Sciatic nerve (tissue), 2 donors: Measurements from ENCODE around the gene KCNN4. TPM values are rescaled to one million over a fixed set of nuclear protein-coding genes. Genes with fewer than 3 reads are reported as not detected.
"Not testable (repeated sequence)": the region's sequence is repeated elsewhere in the genome, so short reads cannot be mapped to it uniquely, and the experiment has no call there.

Experiments
- ATAC-seq: fragments of 200-7000 bp; cut with Tn5 transposase; one replicate; pipeline ENCODE4 v1.9.1; 2020; ENCODE audit warnings: mild to moderate bottlenecking, moderate library complexity
- DNase-seq: peaks from one replicate; pipeline ENCODE4 v3.0.0-alpha.2; 2020; ENCODE audit warnings: low spot score
- intact Hi-C: fragments of 100-400 bp; cut with DNase I; formaldehyde crosslinking; loops from one replicate; pipeline ENCODE4 v1.14.2; 2022
- total RNA-seq: library from RNA; stranded (reverse); fragmentation: NEBNext Ultra II Directional; extraction: Animal tissue kit (Norgen Biotek cat#: 25700); gene quantifications from one replicate; pipeline ENCODE4 v1.2.1, GENCODE V29; 2021
- donor health status: DM: no; HTN: no; CAD: no.
- donor health status: DM: no; HTN: no; CAD: no.

The KCNN4 gene
- total RNA-seq, result 3.0 TPM

DNA sequence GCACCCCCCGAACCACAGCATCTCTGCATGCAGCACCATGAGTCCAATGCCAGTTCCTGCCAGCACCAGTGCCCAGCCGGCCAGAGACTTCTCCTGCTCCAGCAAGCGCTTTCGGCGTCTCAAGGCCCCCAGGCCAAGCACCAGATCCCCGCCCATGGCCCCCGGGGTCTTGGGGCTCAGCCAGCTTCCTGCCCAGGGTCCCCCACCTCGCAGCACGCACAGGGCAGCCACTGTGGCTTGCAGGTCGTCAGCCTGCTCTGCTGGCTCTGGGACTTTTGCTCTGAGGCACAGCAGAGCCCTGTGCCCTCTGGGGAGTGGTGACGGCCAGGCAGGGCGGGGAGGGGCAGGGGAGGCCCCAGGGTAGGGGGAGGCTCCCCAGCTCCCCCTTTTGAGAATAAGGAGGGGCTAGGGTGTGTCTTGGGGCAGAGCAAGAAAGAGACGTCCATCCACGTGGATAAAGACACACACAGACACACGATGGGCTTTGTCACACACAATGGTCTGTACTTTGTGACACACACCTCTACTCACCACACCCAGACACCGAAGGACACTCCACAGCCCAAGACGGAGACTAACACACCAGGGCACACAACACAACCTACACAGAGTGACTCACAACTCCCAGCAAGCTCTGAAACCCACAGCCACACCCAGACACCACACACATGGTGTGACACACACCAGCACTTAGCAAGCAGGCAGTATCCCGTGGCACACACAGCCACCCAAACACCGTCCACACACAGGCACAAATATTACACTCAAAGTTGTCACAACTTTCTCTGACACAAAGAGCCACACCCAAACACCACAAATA lies at the start of gene KCNN4:
Gene KCNN4, minus strand, starts transcription at position 268 of the 820 bp plus-strand sequence. Its CDS starts 112 bp downstream, at position 156.
- no peak for DNase-seq
- intact Hi-C loops, result no loop called here
- ATAC-seq, result no peak

DNA sequence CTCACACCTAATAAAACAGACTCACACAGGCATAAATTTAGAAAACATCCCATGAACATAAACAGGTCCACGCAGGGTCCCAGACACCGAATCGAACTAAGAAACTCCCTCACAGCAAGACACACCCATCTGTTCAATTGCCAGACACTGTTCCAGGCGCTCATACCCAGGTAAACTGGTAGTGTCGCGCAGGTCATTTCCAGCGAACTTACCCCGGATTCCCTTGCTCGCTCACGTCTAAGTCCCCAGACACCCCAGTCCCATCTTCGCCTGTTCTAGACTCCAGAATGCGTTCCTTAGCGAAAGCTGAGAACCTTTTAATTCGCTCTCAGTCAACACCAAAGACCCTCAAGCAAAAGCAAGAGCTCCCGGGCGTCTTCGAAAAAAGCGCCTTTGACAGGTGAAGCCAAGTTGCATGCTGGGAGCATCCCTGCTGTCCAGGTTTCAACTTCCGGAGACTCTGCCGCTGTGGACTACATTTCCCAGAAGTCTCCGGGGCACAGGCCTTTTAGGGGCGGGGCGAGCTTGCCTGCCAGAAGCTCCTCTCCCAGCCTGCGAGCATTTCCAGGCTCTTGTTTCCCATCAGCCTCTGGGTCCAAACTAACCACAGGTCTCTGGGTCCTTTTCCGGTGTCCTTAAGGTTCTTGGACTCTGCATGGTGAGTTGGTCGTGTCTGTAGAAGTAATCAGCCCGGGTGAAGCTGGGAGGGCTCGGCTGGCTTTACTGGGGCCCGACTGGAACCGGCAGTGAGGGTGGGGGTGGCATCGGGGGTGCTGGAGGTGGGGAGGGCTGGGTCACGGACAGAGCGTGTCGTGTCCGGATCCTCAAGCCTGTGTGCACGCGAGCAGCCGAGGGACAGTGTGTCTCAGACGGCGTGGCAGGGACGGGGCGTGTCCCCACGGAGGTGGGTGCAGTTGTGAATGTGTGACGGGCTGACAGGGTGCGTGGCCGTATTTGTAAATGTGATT lies 46.3 kb upstream of the KCNN4 start, which contains the start of gene ZNF283:
Gene ZNF283, plus strand, starts transcription at position 535 of the 968 bp plus-strand sequence. CDS start 6,184 bp downstream, outside the sequence.
- peak; percentile 99 for ATAC-seq
- peak; percentile 92 for DNase-seq
- intact Hi-C loops, result no loop called here

DNA sequence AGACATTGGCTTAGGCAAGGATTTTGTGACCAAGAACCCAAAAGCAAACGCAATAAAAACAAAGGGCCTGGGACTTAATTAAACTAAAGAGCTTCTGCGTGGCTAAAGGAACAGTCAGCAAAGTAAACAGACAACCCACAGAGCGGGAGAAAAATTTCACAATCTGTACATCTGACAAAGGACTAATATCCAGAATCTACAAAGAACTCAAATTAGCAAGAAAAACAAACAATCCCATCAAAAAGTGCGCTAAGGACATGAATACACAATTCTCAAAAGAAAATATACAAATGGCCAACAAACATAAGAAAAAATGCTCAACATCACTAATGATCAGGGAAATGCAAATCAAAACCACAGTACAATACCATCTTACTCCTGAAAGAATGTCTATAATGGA lies 43.8 kb upstream of the KCNN4 start:
- DNase-seq, intact Hi-C loops, ATAC-seq: not testable (repeated sequence)

DNA sequence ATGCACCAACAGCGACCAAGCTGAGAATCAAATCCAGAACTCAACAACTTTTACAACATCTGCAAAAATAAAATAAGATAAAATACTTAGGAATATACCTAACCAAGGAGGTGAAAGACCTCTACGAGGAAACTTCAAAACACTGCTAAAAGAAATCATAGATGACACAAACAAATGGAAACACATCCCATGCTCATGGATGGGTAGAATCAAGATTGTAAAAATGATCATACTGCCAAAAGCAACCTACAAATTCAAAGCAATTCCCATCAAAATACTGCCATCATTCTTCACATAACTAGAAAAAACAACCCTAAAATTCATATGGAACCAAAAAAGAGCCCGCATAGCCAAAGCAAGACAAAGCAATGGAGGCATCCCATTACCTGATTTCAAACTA lies 43.1 kb upstream of the KCNN4 start:
- ATAC-seq, DNase-seq, intact Hi-C loops: not testable (repeated sequence)

DNA sequence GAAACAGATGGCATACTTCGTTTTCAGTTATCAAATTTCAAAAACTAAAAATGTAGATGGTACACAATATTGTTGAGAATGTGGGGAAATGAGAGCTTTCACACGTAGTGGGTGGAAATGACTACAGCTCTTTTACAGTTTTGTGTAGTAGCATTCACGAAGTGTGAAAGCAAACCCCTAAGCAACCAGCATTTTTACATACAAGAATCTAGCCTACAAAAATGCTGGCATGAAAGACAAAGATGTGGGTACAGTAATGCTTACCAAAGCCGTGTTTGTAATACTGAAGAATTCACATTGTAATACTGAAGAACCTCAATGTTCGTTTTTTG lies 40.1 kb upstream of the KCNN4 start:
- no peak for DNase-seq
- ATAC-seq, result no peak
- intact Hi-C loops, result no loop called here

DNA sequence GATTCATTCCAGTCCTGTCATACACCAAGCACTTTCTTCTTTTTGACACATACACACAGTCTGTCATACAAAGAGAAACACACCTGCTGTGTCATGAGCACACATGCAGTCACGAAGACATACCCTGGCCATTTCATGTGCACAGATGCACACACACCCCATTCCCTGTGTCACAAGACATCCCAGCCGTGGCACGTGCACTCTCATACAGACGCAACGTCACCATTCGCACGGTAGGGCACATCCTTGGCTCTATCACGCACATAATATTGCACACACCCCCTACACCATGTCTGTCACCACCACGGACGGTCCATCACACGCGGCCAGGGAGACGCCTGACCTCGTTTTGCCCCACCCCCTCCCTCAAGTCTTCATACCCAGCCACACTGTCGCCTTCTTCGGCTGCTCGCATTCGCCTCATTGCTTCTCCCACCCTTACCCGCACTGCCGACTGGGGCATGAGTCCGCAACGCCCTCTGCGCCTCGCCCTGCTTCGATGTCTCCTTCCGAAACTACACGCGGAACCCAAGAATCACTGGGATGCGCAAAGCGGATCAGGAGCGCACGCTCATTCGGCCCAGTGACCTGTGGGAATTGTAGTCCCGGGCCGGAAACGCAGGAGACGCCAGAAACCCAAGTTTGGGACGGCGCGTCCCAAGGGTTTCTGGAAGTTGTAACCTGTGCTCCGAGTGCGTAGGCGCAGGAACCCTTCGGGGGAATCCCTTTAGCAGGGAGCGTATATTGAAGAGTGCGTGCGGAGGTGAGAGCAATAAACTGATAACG lies 39.5 kb upstream of the KCNN4 start:
- DNase-seq (no peak), ATAC-seq (peak; percentile 46)
- intact Hi-C loops, result no loop called here

DNA sequence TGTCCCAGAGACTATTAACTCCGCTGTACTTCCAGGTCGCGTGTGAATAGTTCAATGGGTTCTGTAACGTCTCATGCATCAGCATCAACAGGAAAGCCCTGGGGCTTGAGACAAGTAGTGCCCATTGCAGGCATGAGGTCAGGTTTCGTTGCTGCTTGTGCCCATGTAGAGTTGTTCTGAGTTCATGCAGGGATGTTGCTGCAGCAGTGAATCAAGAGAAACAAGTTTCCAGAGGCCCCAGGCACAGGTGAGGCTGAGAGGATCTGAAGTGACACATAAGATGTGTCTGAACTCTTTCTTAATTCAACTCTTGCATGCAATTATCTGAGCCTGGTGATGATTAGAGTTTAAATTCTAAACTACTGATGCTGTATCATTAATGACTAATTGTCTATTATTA lies 37.7 kb upstream of the KCNN4 start:
- intact Hi-C loops, result no loop called here
- ATAC-seq (no peak), DNase-seq (no peak)

DNA sequence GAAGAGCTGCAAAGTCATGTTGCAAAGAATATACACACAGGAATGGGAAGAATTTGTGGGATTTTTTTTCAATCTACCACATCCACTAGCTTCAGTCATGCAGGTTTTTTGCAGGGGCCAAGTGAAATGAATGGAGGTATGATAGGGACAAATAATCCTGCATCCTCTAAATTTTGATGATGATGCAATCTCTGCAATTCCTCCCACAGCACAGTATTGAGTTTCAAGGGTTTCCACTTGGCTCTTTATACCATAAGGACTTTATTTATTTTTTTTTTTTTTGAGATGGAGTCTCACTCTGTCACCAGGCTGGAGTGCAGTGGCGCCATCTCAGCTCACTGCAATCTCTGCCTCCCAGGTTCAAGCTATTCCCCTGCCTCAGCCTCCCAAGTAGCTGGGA lies 36.7 kb upstream of the KCNN4 start:
- DNase-seq, intact Hi-C loops, ATAC-seq: not testable (repeated sequence)

DNA sequence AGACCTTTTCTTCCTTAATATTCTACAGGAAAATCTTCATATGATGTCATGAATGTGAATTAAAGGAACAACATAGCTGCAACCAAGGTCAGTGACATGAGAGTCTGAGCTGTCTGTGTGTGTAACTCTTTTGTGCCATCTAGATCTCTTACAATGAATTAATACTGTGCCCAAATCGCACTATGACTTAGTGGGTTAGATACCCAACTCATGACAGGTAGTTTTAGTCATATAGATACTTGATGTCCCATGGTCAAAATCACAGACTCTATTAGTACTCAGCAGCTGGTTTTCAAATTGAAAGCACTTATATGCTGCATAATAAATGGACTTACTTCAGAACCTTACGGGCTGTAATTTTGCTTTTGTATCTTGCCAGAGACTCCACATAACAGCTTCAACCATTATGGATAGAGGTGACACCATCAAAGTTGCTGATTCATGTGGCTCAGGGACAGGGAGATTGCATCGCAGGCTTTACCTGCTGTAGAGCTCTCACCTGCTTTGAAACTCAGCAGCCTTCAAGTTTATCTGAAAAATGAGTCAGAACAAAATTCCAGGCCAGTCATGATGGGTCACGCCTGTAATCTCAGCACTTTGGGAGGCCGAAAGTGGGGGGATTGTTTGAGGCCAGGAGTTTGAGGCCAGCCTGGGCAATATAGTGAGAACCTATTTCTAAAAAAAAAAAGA lies 34.0 kb upstream of the KCNN4 start:
- no peak for DNase-seq
- no peak for ATAC-seq
- intact Hi-C loops, result no loop called here

DNA sequence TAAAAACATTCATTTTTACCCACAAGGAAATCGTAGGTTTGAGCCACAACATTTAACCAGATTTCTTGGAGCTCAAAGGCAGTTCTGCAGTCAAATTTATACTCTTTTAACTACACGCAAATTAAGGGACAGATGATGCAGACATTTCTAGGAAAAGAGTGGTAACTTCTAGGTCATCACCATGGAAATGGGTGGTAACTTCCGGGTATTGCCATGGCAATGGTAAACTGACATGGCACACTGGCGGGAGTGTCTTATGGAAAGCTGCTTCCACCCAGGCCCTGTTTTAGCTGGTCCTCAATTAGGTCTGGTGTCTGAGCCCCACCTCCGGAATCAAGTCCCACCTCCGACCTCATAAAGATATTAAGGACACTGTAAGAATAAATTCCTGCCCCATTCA lies 31.9 kb upstream of the KCNN4 start:
- intact Hi-C loops, result no loop called here
- ATAC-seq (no peak), DNase-seq (no peak)

DNA sequence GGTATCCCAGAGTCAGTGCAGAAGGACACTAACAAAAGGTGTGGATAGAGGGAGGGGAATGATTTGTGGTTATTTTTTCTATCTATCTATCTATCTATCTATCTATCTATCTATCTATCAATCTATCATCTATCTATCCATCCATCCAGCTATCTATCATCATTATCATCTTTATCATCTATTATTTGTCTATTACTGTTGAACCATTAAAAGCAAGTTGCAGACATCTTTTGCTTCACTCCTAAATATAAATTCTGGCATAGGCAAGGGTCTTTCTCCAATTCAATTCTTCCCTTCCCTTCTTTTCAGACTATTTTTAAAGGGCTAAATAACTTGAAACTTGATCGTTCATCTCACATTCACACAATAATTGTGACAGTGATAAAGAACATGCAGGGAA lies 31.5 kb upstream of the KCNN4 start:
- ATAC-seq (no peak), DNase-seq (no peak)
- intact Hi-C loops, result no loop called here

DNA sequence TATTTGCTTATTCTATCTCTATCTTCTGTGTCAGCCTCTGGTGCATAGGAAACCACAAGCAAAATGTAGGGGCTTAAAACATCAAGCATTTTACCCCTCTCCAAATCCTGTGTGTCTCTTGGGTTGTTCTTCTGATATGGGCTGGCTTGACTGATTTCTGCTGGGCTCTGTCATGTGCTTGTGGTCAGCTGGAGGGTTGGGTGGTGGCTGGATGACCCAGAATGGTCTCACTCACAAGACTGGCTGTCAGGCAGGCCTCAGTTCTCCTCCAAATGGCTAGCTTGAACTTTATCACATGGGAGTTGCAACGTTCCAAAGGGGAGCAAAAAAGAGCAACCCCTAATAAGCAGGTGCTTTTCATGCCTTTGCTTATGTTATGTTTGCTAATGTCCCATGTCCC lies 31.1 kb upstream of the KCNN4 start:
- ATAC-seq, result no peak
- intact Hi-C loops, result no loop called here
- no peak for DNase-seq

DNA sequence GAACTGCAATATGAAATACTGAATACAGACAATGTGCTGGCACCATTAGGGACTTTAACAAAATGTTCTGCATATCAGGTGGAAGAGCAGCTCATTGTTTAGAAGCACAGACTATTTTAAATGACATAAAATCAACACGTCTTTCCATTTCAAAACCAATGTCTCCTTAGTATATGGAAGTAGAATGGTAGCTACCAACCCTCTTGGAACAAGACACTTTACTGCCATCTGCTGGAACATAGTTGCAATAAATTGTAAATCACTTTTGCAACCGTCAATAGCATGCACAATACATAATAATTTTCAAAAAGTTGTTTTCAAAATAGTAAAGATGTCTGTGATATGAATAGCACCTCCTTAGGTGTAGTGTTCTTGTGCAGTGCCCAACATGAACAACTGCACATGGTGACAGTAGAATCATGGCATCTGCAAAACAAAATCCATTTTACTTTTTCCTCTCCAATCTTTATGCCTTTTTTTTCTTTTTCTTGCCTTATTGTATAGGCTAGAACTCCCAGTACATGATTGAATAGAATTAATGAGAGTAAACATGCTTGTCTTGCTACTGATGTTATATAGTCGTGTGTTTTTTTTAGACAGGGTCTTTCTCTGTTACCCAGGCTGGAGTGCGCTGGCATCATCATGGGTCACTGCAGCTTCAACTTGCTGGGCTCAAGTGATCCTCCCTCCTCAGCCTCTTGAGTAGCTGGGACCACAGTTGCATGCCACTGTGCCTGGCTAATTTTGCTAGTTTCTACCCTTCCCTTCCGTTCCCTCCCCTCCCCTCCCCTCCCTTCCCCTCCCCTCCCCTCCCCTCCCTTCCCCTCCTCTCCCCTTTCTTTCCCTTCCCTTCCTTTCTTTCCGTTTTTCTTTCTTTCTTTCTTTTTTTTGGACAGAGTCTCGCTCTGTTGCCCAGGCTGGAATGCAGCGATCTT lies 29.3 kb upstream of the KCNN4 start:
- DNase-seq (no peak), ATAC-seq (no peak)

DNA sequence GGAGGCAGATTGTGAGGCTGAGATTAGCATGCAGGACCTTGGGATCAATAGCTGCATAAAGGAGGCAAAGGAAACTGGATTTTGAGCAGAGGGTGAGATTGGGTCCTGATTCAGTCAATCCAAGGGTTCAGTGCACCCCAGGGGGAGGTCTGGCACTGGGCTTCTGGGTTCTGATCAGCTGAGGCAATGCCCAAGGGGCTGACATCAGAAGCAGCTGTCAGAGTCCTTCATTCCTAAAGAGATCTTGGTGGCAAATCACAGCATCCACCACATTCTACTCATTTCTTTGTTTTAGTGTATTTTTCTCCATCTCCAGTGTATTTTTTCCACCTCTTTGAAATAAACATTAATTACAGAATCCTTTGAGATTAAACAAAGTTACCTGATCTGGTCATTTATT lies 26.9 kb upstream of the KCNN4 start:
- DNase-seq, result no peak
- intact Hi-C loops, result no loop called here
- ATAC-seq, result no peak

More for the DNA sequence above, 29.3 kb upstream of the KCNN4 start:
- intact Hi-C loops, result no loop called here

DNA sequence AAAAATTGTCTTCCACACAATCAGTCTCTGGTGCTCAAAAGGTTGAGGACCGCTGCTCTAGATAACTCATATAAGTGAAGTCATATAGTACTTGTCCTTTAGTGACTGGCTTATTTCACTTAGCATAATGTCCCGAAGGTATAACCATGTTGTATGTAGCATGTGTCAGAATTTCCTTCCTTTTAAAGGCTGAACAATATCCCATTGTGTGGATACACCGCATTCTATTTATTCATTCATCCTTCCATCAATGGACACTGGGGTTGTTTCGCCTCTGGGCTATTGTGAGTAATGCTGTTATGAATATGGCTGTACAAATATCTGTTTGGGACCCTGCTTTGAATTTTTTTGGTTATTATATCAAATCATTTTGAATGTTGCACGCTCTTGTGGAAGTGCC lies 26.1 kb upstream of the KCNN4 start:
- DNase-seq (no peak), ATAC-seq (no peak)
- intact Hi-C loops, result no loop called here

DNA sequence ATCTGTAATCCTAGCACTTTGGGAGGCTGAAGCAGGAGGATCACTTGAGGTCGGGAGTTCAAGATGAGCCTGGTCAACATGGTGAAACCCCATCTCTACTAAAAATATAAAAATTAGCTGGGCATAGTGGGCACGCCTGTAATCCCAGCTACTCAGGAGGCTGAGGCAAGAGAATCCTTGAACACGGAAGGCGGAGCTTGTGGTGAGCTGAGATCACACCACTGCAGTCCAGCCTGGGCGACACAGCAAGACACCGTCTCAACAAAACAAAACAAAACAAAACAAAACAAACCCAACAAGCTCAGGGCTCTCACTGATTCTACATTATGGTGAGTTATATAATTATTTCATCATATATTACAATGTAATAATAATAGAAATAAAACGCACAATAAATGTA lies 25.6 kb upstream of the KCNN4 start:
- intact Hi-C loops, ATAC-seq, DNase-seq: not testable (repeated sequence)

DNA sequence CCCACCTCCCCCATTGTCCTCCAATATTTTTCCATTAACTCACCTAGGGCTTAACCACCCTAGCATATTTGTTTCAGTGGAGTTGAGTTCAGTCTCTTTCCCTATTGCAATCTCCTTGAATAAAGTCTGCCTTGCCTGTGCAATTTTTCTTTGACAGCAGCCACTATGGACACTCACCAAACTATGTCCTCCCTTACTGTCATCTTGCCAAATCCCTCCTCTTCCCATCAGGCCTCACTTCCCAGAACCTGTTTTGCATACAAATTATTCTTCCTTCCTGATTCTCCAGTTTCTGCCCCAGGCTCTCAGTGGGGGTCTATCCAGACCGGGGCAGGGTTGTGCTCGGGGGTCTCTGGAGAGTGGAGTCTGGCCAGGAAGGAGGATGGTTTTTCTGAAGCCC lies 23.7 kb upstream of the KCNN4 start:
- no peak for ATAC-seq
- intact Hi-C loops, result no loop called here
- no peak for DNase-seq
